Measurements from ENCODE around the gene ARPC2. TPM values are rescaled to one million over a fixed set of nuclear protein-coding genes. Genes with fewer than 3 reads are reported as not detected.

ARPC2 gene
- polyA plus RNA-seq, 1 donor from 2014 or later, result 167 TPM

DNA sequence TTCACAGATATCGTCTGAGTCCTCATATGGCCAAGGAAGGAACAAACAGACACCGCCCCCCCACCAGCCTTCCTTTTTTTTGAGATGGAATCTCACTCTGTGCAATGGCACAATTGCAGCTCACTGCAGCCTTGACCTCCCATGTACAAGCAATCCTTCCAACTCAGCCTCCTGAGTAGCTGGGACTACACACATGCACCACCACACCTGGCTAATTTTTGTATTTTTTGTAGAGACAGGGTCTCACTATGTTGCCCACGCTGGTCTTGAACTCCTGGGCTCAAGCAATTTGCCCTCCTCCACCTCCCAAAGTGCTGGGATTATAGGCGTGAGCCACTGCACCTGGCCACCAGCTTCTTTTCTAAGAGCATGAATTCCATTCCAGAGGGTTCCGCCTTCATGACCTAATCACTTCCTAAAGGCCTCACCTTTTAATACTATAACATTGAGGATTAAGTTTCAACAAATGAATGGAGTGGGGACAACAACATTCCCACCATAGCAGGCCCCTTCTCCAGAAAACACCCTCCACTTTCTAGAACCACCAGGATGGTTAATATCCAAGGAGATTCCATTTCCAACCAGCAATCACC lies 77.5 kb downstream of the ARPC2 start:
- no peak overlapping the region for H3K4me3 ChIP-seq (ENCODE audit: low read length)
- no peak for TF ChIP-seq EP300 (conservative IDR thresholded peaks at IDR 0.05; ENCODE audit: poor library complexity, severe bottlenecking)
- TF ChIP-seq POLR2AphosphoS5 (IDR thresholded peaks at IDR 0.05), result no peak
- no peak for TF ChIP-seq CTCF (IDR thresholded peaks at IDR 0.05; ENCODE audit: poor library complexity, severe bottlenecking)
- no peak for TF ChIP-seq REST (IDR thresholded peaks at IDR 0.05; ENCODE audit: borderline replicate concordance)
- TF ChIP-seq TAF1 (IDR thresholded peaks at IDR 0.05; ENCODE audit: low read depth), result no peak
- TF ChIP-seq MXI1 (conservative IDR thresholded peaks at IDR 0.05; ENCODE audit: poor library complexity, severe bottlenecking), result no peak
- no peak for TF ChIP-seq RAD21 (conservative IDR thresholded peaks at IDR 0.05)
- no peak for TF ChIP-seq EZH2 (IDR thresholded peaks at IDR 0.05; ENCODE audit: borderline replicate concordance, insufficient read depth, low read length, poor library complexity, severe bottlenecking)
- TF ChIP-seq SMC3 (conservative IDR thresholded peaks at IDR 0.05; ENCODE audit: poor library complexity), result no peak
- no peak overlapping the region for H2AFZ ChIP-seq (ENCODE audit: low read depth, low read length)
- no peaks in the 10 kb centered on the region for H3K79me2 ChIP-seq (replicated peaks; ENCODE audit: insufficient read depth, low read length)
- H3K9ac ChIP-seq (ENCODE audit: low read length), result no peak overlapping the region
- H3F3A ChIP-seq (ENCODE audit: insufficient read depth, low read length, poor library complexity, severe bottlenecking), result no peaks in the 10 kb centered on the region
- H3K4me2 ChIP-seq (ENCODE audit: low read length), result no peak overlapping the region
- H3K27ac ChIP-seq (ENCODE audit: low read length), result peak overlapping the region; percentile 47
- peaks cover 4% of the 10 kb centered on the region for H3K27me3 ChIP-seq (ENCODE audit: insufficient read depth, low read depth, low read length)
- no peaks in the 10 kb centered on the region for H3K36me3 ChIP-seq (ENCODE audit: insufficient read depth, low read length)
- H4K20me1 ChIP-seq (ENCODE audit: insufficient read depth), result no peaks in the 10 kb centered on the region
- no peaks in the 10 kb centered on the region for H3K9me2 ChIP-seq (ENCODE audit: insufficient read depth, low read length)
- H3K9me3 ChIP-seq (ENCODE audit: low read length), result no peaks in the 10 kb centered on the region

DNA sequence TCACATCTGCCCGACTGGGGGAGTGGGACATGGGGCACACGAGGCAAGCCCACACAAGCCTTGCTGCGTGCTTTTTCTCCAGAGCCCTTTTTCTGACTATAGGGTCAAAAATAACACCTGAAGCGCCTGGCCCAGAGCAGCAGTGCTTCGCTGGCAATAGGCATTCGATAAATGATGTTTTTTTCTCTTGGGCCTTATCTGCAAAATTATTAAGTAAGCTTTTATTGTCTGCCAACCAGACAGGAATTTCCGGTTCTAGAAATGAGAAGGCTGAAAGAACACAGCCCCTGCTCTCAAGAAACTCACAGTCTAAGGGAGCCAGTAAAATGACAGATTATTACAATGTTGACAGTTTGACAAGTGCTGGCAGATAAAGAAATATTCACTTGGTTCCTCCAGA lies 78.0 kb downstream of the ARPC2 start:
- Histone ChIP-seq H3K4me3 (ENCODE audit: low read length) (no peak overlapping the region), H3K9ac (ENCODE audit: low read length) (no peak overlapping the region), H3K36me3 (ENCODE audit: insufficient read depth, low read length) (no peaks in the 10 kb centered on the region), H3K27me3 (ENCODE audit: insufficient read depth, low read depth, low read length) (peaks cover 4% of the 10 kb centered on the region), H3F3A (ENCODE audit: insufficient read depth, low read length, poor library complexity, severe bottlenecking) (no peaks in the 10 kb centered on the region), H3K79me2 (replicated peaks; ENCODE audit: insufficient read depth, low read length) (no peaks in the 10 kb centered on the region), H4K20me1 (ENCODE audit: insufficient read depth) (no peaks in the 10 kb centered on the region), H3K9me3 (ENCODE audit: low read length) (no peaks in the 10 kb centered on the region), H3K4me2 (ENCODE audit: low read length) (no peak overlapping the region), H3K27ac (ENCODE audit: low read length) (peak overlapping the region; percentile 47), H2AFZ (ENCODE audit: low read depth, low read length) (no peak overlapping the region), H3K9me2 (ENCODE audit: insufficient read depth, low read length) (no peaks in the 10 kb centered on the region)
- no peak for TF ChIP-seq MXI1 (conservative IDR thresholded peaks at IDR 0.05; ENCODE audit: poor library complexity, severe bottlenecking)
- no peak for TF ChIP-seq EP300 (conservative IDR thresholded peaks at IDR 0.05; ENCODE audit: poor library complexity, severe bottlenecking)
- TF ChIP-seq CTCF (IDR thresholded peaks at IDR 0.05; ENCODE audit: poor library complexity, severe bottlenecking), result no peak
- TF ChIP-seq POLR2AphosphoS5 (IDR thresholded peaks at IDR 0.05), result no peak
- TF ChIP-seq RAD21 (conservative IDR thresholded peaks at IDR 0.05), result no peak
- no peak for TF ChIP-seq TAF1 (IDR thresholded peaks at IDR 0.05; ENCODE audit: low read depth)
- TF ChIP-seq EZH2 (IDR thresholded peaks at IDR 0.05; ENCODE audit: borderline replicate concordance, insufficient read depth, low read length, poor library complexity, severe bottlenecking), result no peak
- no peak for TF ChIP-seq REST (IDR thresholded peaks at IDR 0.05; ENCODE audit: borderline replicate concordance)
- TF ChIP-seq SMC3 (conservative IDR thresholded peaks at IDR 0.05; ENCODE audit: poor library complexity), result no peak
